Measurements from ENCODE around the gene HIGD2A.

- no peak for TF ChIP-seq CTCF (IDR thresholded peaks at IDR 0.05; ENCODE audit: poor library complexity)
- no peak for TF ChIP-seq EZH2 (IDR thresholded peaks at IDR 0.05; ENCODE audit: borderline replicate concordance)
- TF ChIP-seq EZH2phosphoT487 (IDR thresholded peaks at IDR 0.05; ENCODE audit: low read depth, severe bottlenecking, unreplicated experiment) = no peak
Observed at GRCh38 chr5:176388003-176388443, 528 bp upstream of the HIGD2A start.

Data from hepatocyte (in vitro differentiated cells).